Panc1 (cell line): ENCODE measurements around the gene NPTX2.

Source experiments
- TCF7L2 ChIP-seq: IDR thresholded peaks from 2 replicates; pipeline ENCODE4 v1.6.1; 2011; ENCODE audit warnings: mild to moderate bottlenecking, low read depth, low read length, inconsistent platforms
- TF ChIP-seq, protein P1 (sequence below): fragments of 450-650 bp; IDR thresholded peaks from 2 replicates; pipeline ENCODE4 v1.5.1; 2017; ENCODE audit warnings: mild to moderate bottlenecking
- TF ChIP-seq, protein P2 (sequence below), 2 experiments: IDR thresholded peaks; 2 replicates each; pipeline ENCODE4 v1.6.1; 2011 to 2012; ENCODE audit warnings: low read depth in 2 of 2, control low read depth in 1 of 2, low read length in 1 of 2, mild to moderate bottlenecking in 1 of 2, moderate library complexity in 1 of 2; ENCODE audit not compliant: insufficient read depth in 1 of 2

DNA sequence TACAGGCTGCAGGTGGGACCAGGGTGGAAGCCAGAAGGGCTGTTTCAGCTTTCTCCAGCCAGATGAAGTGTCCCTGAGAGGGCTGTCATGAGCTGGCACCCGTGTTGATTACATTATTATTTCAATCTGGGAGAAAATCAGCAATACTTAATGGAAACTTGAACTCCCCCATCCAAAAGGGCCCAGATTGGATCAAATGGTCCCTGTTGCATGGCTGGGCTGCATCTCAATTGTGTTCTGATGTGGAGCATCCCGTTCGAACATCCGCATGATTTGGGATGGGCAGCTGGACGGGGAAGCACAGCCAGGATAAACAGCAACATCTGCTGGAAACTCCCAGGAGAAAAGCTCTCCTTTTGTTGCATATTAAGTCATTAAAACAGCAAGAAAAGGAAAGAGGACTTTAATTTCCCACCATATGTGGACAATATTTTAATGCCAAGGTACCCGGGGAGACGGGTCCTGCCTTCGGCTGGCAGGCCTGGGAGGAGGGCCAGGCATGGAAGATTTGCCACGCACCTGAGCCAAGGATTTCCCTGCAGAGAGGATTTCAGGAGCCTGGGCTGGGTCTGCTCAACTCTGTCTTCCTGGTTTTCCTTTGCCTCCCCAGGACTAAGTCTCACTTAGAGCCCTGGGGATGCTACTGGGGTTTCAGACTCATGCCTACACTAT, 52.4 kb downstream of the NPTX2 start:
- TF ChIP-seq, protein P1, sequence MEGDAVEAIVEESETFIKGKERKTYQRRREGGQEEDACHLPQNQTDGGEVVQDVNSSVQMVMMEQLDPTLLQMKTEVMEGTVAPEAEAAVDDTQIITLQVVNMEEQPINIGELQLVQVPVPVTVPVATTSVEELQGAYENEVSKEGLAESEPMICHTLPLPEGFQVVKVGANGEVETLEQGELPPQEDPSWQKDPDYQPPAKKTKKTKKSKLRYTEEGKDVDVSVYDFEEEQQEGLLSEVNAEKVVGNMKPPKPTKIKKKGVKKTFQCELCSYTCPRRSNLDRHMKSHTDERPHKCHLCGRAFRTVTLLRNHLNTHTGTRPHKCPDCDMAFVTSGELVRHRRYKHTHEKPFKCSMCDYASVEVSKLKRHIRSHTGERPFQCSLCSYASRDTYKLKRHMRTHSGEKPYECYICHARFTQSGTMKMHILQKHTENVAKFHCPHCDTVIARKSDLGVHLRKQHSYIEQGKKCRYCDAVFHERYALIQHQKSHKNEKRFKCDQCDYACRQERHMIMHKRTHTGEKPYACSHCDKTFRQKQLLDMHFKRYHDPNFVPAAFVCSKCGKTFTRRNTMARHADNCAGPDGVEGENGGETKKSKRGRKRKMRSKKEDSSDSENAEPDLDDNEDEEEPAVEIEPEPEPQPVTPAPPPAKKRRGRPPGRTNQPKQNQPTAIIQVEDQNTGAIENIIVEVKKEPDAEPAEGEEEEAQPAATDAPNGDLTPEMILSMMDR: no peak
- TF ChIP-seq, protein P2, sequence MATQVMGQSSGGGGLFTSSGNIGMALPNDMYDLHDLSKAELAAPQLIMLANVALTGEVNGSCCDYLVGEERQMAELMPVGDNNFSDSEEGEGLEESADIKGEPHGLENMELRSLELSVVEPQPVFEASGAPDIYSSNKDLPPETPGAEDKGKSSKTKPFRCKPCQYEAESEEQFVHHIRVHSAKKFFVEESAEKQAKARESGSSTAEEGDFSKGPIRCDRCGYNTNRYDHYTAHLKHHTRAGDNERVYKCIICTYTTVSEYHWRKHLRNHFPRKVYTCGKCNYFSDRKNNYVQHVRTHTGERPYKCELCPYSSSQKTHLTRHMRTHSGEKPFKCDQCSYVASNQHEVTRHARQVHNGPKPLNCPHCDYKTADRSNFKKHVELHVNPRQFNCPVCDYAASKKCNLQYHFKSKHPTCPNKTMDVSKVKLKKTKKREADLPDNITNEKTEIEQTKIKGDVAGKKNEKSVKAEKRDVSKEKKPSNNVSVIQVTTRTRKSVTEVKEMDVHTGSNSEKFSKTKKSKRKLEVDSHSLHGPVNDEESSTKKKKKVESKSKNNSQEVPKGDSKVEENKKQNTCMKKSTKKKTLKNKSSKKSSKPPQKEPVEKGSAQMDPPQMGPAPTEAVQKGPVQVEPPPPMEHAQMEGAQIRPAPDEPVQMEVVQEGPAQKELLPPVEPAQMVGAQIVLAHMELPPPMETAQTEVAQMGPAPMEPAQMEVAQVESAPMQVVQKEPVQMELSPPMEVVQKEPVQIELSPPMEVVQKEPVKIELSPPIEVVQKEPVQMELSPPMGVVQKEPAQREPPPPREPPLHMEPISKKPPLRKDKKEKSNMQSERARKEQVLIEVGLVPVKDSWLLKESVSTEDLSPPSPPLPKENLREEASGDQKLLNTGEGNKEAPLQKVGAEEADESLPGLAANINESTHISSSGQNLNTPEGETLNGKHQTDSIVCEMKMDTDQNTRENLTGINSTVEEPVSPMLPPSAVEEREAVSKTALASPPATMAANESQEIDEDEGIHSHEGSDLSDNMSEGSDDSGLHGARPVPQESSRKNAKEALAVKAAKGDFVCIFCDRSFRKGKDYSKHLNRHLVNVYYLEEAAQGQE (IDR thresholded peaks at IDR 0.05; ENCODE audit: insufficient read depth in 1 of 2, low read depth in 2 of 2, low read length in 1 of 2): no peak
- TF ChIP-seq TCF7L2: no peak
